ENCODE data around the gene G6PC3. TPM values are rescaled to one million over a fixed set of nuclear protein-coding genes. Genes with fewer than 3 reads are reported as not detected.

G6PC3 gene
- total and polyA plus RNA-seq, 2 of the 4 experiments (the other 2 are of a cell fraction) = 20.4 to 107 TPM

DNA sequence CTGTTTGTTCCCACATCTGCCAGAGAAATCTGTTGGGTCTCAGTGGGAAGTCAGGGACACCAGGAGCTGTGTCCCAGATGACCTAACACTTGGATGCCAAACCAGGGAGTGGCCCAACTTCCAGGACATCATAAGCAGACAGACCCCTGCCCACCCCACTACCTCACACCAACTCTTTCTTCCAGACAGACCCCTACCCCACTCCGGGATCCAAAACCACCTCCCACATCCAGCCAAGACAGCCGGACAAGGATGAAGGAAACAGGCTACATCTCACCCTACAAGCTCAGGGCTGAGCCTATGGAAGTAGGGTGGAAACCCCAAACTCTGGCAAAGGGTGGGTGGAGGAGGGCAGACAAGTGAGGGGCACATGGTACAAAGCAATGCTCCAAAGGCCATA is 49.3 kb downstream of the G6PC3 start:
- Histone ChIP-seq H3K36me3 (ENCODE audit: control insufficient read depth, insufficient read depth, low read length) (0 out of 2 replicates have a peak, but pooled peaks cover 2% of the 10 kb centered on the region), H4K5ac (ENCODE audit: low read depth, low read length) (no peak overlapping the region), H2BK120ac (ENCODE audit: low read depth, low read length) (no peak overlapping the region), H3K27ac (ENCODE audit: insufficient read depth, low read length) (no peak overlapping the region), H3K4me1 (ENCODE audit: control insufficient read depth, insufficient read depth, low read length) (peaks cover 5% of the 10 kb centered on the region; the same call in 1 of the 2 replicates), H3K79me1 (ENCODE audit: low read depth in 1 of 2, low read length in 2 of 2) (peaks cover 11 to 85% of the 10 kb centered on the region in 2 experiments), H2BK5ac (ENCODE audit: low read depth, low read length, poor library complexity, severe bottlenecking) (no peak overlapping the region), H4K20me1 (ENCODE audit: insufficient read depth, low read length) (peaks cover 52% of the 10 kb centered on the region), H2BK15ac (ENCODE audit: low read depth, low read length) (no peak overlapping the region), H3K4ac (ENCODE audit: low read depth, low read length) (no peak overlapping the region), H3K4me3 (ENCODE audit: insufficient read depth, low read depth, low read length) (no peak overlapping the region), H2AK9ac (replicated peaks; ENCODE audit: low read depth, low read length, poor library complexity) (no peak overlapping the region), H3K27me3 (ENCODE audit: control insufficient read depth, insufficient read depth, low read length) (no peaks in the 10 kb centered on the region), H2BK20ac (ENCODE audit: low read depth, low read length) (no peak overlapping the region), H3K23ac (ENCODE audit: low read depth, low read length) (no peak overlapping the region), H3K4me2 (ENCODE audit: low read depth, low read length) (no peak overlapping the region), H2AK5ac (ENCODE audit: low read depth, low read length) (0 out of 2 replicates have a peak overlapping the region, but pooled peaks have one; percentile 21), H4K8ac (ENCODE audit: low read depth in 2 of 2, low read length in 2 of 2) (no peak overlapping the region), H3K14ac (replicated peaks; ENCODE audit: low read depth, low read length) (no peak overlapping the region), H3K56ac (ENCODE audit: extremely low read depth, insufficient read depth, low read length) (no peak overlapping the region), H3K9me3 (ENCODE audit: control insufficient read depth, insufficient read depth, low read length) (no peaks in the 10 kb centered on the region), H3K9me1 (ENCODE audit: insufficient read depth, low read length) (peaks cover 14% of the 10 kb centered on the region), H3K18ac (ENCODE audit: low read depth, low read length) (no peak overlapping the region), H2AFZ (replicated peaks; ENCODE audit: low read length, poor library complexity) (no peak overlapping the region), H4K91ac (ENCODE audit: insufficient read depth, low read depth, low read length) (no peak overlapping the region), H3K9ac (ENCODE audit: low read depth, low read length) (no peak overlapping the region)
- no TSS peak for BruUV-seq (replicated peaks)
- ChIA-PET POLR2A (ENCODE audit: unreplicated experiment) (no interaction called here), CTCF (no interaction called here)
- no CpG with 5 or more reads among the region's 2 CpGs for WGBS, 2 experiments (ENCODE audit: extremely low coverage in 2 of 2, insufficient read length in 1 of 2)
- no peak for TF ChIP-seq MXI1 (IDR thresholded peaks at IDR 0.05; ENCODE audit: borderline replicate concordance, low read depth, low read length)
- no peak for TF ChIP-seq MAZ (IDR thresholded peaks at IDR 0.05; ENCODE audit: borderline replicate concordance, low read depth, low read length)
- TF ChIP-seq, protein P1, sequence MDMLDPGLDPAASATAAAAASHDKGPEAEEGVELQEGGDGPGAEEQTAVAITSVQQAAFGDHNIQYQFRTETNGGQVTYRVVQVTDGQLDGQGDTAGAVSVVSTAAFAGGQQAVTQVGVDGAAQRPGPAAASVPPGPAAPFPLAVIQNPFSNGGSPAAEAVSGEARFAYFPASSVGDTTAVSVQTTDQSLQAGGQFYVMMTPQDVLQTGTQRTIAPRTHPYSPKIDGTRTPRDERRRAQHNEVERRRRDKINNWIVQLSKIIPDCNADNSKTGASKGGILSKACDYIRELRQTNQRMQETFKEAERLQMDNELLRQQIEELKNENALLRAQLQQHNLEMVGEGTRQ (IDR thresholded peaks at IDR 0.05; ENCODE audit: low read depth, low read length) = no peak
- no peak for TF ChIP-seq CHD1 (IDR thresholded peaks at IDR 0.05; ENCODE audit: low read depth, low read length)
- TF ChIP-seq, protein P2, sequence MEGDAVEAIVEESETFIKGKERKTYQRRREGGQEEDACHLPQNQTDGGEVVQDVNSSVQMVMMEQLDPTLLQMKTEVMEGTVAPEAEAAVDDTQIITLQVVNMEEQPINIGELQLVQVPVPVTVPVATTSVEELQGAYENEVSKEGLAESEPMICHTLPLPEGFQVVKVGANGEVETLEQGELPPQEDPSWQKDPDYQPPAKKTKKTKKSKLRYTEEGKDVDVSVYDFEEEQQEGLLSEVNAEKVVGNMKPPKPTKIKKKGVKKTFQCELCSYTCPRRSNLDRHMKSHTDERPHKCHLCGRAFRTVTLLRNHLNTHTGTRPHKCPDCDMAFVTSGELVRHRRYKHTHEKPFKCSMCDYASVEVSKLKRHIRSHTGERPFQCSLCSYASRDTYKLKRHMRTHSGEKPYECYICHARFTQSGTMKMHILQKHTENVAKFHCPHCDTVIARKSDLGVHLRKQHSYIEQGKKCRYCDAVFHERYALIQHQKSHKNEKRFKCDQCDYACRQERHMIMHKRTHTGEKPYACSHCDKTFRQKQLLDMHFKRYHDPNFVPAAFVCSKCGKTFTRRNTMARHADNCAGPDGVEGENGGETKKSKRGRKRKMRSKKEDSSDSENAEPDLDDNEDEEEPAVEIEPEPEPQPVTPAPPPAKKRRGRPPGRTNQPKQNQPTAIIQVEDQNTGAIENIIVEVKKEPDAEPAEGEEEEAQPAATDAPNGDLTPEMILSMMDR (conservative IDR thresholded peaks at IDR 0.05; ENCODE audit: low read depth, low read length) = no peak
- TF ChIP-seq RCOR1 (IDR thresholded peaks at IDR 0.05; ENCODE audit: insufficient replicate concordance, low read length) = no peak
- TF ChIP-seq NFE2L2 (IDR thresholded peaks at IDR 0.05; ENCODE audit: low read depth, low read length) = no peak
- TF ChIP-seq CEBPB (IDR thresholded peaks at IDR 0.05; ENCODE audit: low read depth, low read length) = no peak
- TF ChIP-seq BHLHE40 (IDR thresholded peaks at IDR 0.05; ENCODE audit: low read depth, low read length) = no peak
- TF ChIP-seq, protein P3, sequence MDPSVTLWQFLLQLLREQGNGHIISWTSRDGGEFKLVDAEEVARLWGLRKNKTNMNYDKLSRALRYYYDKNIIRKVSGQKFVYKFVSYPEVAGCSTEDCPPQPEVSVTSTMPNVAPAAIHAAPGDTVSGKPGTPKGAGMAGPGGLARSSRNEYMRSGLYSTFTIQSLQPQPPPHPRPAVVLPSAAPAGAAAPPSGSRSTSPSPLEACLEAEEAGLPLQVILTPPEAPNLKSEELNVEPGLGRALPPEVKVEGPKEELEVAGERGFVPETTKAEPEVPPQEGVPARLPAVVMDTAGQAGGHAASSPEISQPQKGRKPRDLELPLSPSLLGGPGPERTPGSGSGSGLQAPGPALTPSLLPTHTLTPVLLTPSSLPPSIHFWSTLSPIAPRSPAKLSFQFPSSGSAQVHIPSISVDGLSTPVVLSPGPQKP (IDR thresholded peaks at IDR 0.05; ENCODE audit: borderline replicate concordance, low read depth, low read length) = no peak
- TF ChIP-seq MAFK (IDR thresholded peaks at IDR 0.05; ENCODE audit: low read depth, low read length) = no peak
- no peak for TF ChIP-seq FOS (IDR thresholded peaks at IDR 0.05; ENCODE audit: low read depth, low read length)
- no peak for TF ChIP-seq SMC3 (IDR thresholded peaks at IDR 0.05; ENCODE audit: low read depth, low read length)
- no peak for TF ChIP-seq RFX5 (IDR thresholded peaks at IDR 0.05; ENCODE audit: low read depth, low read length)
- TF ChIP-seq POLR2A (IDR thresholded peaks at IDR 0.05; ENCODE audit: low read depth, low read length) = no peak
- TF ChIP-seq RAD21 (IDR thresholded peaks at IDR 0.05; ENCODE audit: low read length) = no peak
- no peak for DNase-seq
- dilution Hi-C loops (cut with HindIII; ENCODE audit: low sequenced_read_pairs, unreplicated experiment) = no loop called here
- in situ Hi-C loops (cut with MboI; ENCODE audit: low sequenced_read_pairs) = no loop called here
- ATAC-seq (ENCODE audit: low read depth) = no peak
- intact Hi-C loops (cut with micrococcal nuclease) = no loop called here

Data from IMR-90 (cell line).